ENCODE measurements around the gene IFIT1. TPM values are rescaled to one million over a fixed set of nuclear protein-coding genes. Genes with fewer than 3 reads are reported as not detected.
A peak's percentile ranks its signal among the peaks of the same experiment; 100 is the strongest.

Gene IFIT1
- total and polyA plus RNA-seq, 9 of the 15 experiments (the other 6 are each of a cell fraction or from before 2014, with no cell fraction given), result 0.03 to 0.40 (median 0.18) TPM

DNA sequence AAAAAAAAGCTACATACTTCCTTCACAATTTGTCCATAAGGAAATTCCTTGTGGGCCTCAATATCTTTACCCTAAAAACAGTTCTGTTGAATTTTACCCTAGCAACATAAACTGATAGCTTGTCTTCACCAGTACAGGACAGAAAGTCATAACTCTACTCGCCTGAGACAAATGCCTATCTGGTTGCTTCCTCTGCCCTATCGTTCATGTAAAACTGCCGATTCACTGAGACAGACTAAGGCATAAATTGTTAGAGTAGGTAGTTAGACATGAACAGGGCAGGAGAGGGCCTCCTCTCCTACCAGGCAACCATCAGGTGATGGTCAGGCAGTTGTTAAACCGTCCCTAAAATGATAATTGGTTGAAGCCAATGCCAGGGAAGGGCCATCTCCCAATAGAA, 39.6 kb upstream of the IFIT1 start (continued):
- no peak for TF ChIP-seq CHD7 (IDR thresholded peaks at IDR 0.05; ENCODE audit: low read depth, low read length)
- no peak for TF ChIP-seq KAT2B (IDR thresholded peaks at IDR 0.05; ENCODE audit: low read depth, low read length)
- TF ChIP-seq SRSF3 (IDR thresholded peaks at IDR 0.05; ENCODE audit: insufficient read depth, low read length), result no peak
- TF ChIP-seq MEIS2 (IDR thresholded peaks at IDR 0.05; ENCODE audit: partially characterized antibody), result peak; percentile 86
- no peak for TF ChIP-seq GABPA (tag; conservative IDR thresholded peaks at IDR 0.05; ENCODE audit: low read depth)
- no peak for TF ChIP-seq ZKSCAN1 (IDR thresholded peaks at IDR 0.05; ENCODE audit: low read depth, low read length)
- TF ChIP-seq, protein P1, sequence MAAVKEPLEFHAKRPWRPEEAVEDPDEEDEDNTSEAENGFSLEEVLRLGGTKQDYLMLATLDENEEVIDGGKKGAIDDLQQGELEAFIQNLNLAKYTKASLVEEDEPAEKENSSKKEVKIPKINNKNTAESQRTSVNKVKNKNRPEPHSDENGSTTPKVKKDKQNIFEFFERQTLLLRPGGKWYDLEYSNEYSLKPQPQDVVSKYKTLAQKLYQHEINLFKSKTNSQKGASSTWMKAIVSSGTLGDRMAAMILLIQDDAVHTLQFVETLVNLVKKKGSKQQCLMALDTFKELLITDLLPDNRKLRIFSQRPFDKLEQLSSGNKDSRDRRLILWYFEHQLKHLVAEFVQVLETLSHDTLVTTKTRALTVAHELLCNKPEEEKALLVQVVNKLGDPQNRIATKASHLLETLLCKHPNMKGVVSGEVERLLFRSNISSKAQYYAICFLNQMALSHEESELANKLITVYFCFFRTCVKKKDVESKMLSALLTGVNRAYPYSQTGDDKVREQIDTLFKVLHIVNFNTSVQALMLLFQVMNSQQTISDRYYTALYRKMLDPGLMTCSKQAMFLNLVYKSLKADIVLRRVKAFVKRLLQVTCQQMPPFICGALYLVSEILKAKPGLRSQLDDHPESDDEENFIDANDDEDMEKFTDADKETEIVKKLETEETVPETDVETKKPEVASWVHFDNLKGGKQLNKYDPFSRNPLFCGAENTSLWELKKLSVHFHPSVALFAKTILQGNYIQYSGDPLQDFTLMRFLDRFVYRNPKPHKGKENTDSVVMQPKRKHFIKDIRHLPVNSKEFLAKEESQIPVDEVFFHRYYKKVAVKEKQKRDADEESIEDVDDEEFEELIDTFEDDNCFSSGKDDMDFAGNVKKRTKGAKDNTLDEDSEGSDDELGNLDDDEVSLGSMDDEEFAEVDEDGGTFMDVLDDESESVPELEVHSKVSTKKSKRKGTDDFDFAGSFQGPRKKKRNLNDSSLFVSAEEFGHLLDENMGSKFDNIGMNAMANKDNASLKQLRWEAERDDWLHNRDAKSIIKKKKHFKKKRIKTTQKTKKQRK (IDR thresholded peaks at IDR 0.05; ENCODE audit: borderline replicate concordance, low read depth, low read length), result no peak
- TF ChIP-seq NR4A1 (CRISPR knock-in tag; IDR thresholded peaks at IDR 0.05), result no peak
- no peak for TF ChIP-seq NR4A1 (tag; IDR thresholded peaks at IDR 0.05)
- no peak for TF ChIP-seq NFE2L1 (tag; IDR thresholded peaks at IDR 0.05; ENCODE audit: borderline replicate concordance, low read depth)
- TF ChIP-seq ZBTB8A (IDR thresholded peaks at IDR 0.05; ENCODE audit: partially characterized antibody), result no peak
- TF ChIP-seq MCM2 (IDR thresholded peaks at IDR 0.05; ENCODE audit: low read depth), result no peak
- no peak for TF ChIP-seq RBFOX2 (IDR thresholded peaks at IDR 0.05; ENCODE audit: low read depth, low read length)
- no peak for TF ChIP-seq ZNF766 (CRISPR knock-in tag; conservative IDR thresholded peaks at IDR 0.05)
- no peak for TF ChIP-seq ZC3H11A (IDR thresholded peaks at IDR 0.05; ENCODE audit: low read depth, low read length)
